Astrocyte (in vitro differentiated cells and primary cell): ENCODE data around the gene PTPA. TPM values are rescaled to one million over a fixed set of nuclear protein-coding genes. Genes with fewer than 3 reads are reported as not detected.

Experiments used
- DNase-seq: peaks from one replicate; pipeline ENCODE4 v3.0.0-alpha.2; 2010; ENCODE audit warnings: low read depth
- FAIRE-seq: peaks from 2 replicates; lab custom pipeline; 2011; peaks lifted over from hg19 to GRCh38; lab: Jason Lieb, UNC
- H2AFZ ChIP-seq: 2 replicates; pipeline ENCODE4 v1.6.0; 2012; ENCODE audit warnings: low read depth, low read length, inconsistent platforms
- H3K27ac ChIP-seq: 2 replicates; pipeline ENCODE4 v1.5.1; 2011; ENCODE audit warnings: low read depth, low read length, inconsistent platforms
- H3K27me3 ChIP-seq: 2 replicates; pipeline ENCODE4 v1.6.0; 2011; ENCODE audit warnings: low read length, inconsistent platforms; ENCODE audit not compliant: insufficient read depth
- H3K36me3 ChIP-seq: 2 replicates; pipeline ENCODE4 v1.5.1; 2011; ENCODE audit warnings: low read length, inconsistent platforms; ENCODE audit not compliant: insufficient read depth
- H3K4me1 ChIP-seq: 2 replicates; pipeline ENCODE4 v1.5.1; 2011; ENCODE audit warnings: low read length, inconsistent platforms; ENCODE audit not compliant: insufficient read depth
- H3K4me2 ChIP-seq: 2 replicates; pipeline ENCODE4 v1.6.0; 2012; ENCODE audit warnings: low read length, inconsistent platforms
- H3K4me3 ChIP-seq: 2 replicates; pipeline ENCODE4 v1.5.1; 2011; ENCODE audit warnings: low read depth, mild to moderate bottlenecking, low read length, inconsistent platforms; ENCODE audit not compliant: insufficient read depth
- H3K79me2 ChIP-seq: 2 replicates; pipeline ENCODE4 v1.6.0; 2012; ENCODE audit warnings: mild to moderate bottlenecking, low read length, inconsistent platforms; ENCODE audit not compliant: insufficient read depth
- H3K9ac ChIP-seq: 2 replicates; pipeline ENCODE4 v1.6.0; 2012; ENCODE audit warnings: mild to moderate bottlenecking, low read length, inconsistent platforms
- H3K9me3 ChIP-seq: 2 replicates; pipeline ENCODE4 v1.5.1; 2012; ENCODE audit warnings: low read depth, mild to moderate bottlenecking, low read length, inconsistent platforms; ENCODE audit not compliant: insufficient read depth
- H4K20me1 ChIP-seq: 2 replicates; pipeline ENCODE4 v1.6.0; 2012; ENCODE audit warnings: low read length, inconsistent platforms; ENCODE audit not compliant: insufficient read depth
- H3K27ac Mint-ChIP-seq: one replicate; pipeline ENCODE4 v1.8.0; 2021; ENCODE audit warnings: mild to moderate bottlenecking, mixed read lengths; ENCODE audit not compliant: unreplicated experiment
- H3K27me3 Mint-ChIP-seq: one replicate; pipeline ENCODE4 v1.8.0; 2021; ENCODE audit warnings: low read depth, mixed read lengths; ENCODE audit not compliant: unreplicated experiment
- H3K36me3 Mint-ChIP-seq: one replicate; pipeline ENCODE4 v1.8.0; 2021; ENCODE audit warnings: low read depth, mixed read lengths; ENCODE audit not compliant: unreplicated experiment
- H3K4me1 Mint-ChIP-seq: one replicate; pipeline ENCODE4 v1.8.0; 2021; ENCODE audit warnings: low read depth, mixed read lengths; ENCODE audit not compliant: unreplicated experiment
- H3K4me3 Mint-ChIP-seq: one replicate; pipeline ENCODE4 v1.8.0; 2021; ENCODE audit warnings: mild to moderate bottlenecking, moderate library complexity, mixed read lengths; ENCODE audit not compliant: unreplicated experiment
- H3K9me3 Mint-ChIP-seq: one replicate; pipeline ENCODE4 v1.8.0; 2021; ENCODE audit warnings: mild to moderate bottlenecking, mixed read lengths; ENCODE audit not compliant: unreplicated experiment
- CTCF ChIP-seq: IDR thresholded peaks from 2 replicates; pipeline ENCODE4 v1.5.1; 2011; ENCODE audit warnings: low read depth, mild to moderate bottlenecking, inconsistent platforms, low read length, moderate library complexity; ENCODE audit not compliant: insufficient read depth
- EZH2 ChIP-seq: IDR thresholded peaks from 2 replicates; pipeline ENCODE4 v1.6.1; 2012; ENCODE audit warnings: mild to moderate bottlenecking, low read length, inconsistent platforms; ENCODE audit not compliant: insufficient read depth
- total RNA-seq: library from RNA; stranded (reverse); gene quantifications from 2 replicates; pipeline ENCODE4 v1.2.1, GENCODE V29; 2021

Gene PTPA
- total RNA-seq, 1 donor from 2014 or later, result 122 TPM

GRCh38 chr9:129173296-129174101, 62.3 kb downstream of the PTPA start:
- H3K4me2 ChIP-seq, result peak overlapping the region; percentile 89
- H3K9ac ChIP-seq, result peak overlapping the region; percentile 96
- H3K27me3 Mint-ChIP-seq, result no peaks in the 10 kb centered on the region
- H3K4me3 Mint-ChIP-seq, result peak overlapping the region; percentile 68
- H3K4me3 ChIP-seq, result peak overlapping the region; percentile 89
- no peak for DNase-seq
- no peaks in the 10 kb centered on the region for H3K27me3 ChIP-seq
- peaks cover 15% of the 10 kb centered on the region for H4K20me1 ChIP-seq
- H3K27ac ChIP-seq, result peak overlapping the region; percentile 92
- no peak for TF ChIP-seq CTCF
- no peak for FAIRE-seq
- H2AFZ ChIP-seq, result peak overlapping the region; percentile 9
- no peaks in the 10 kb centered on the region for H3K36me3 ChIP-seq
- peaks cover 32% of the 10 kb centered on the region for H3K79me2 ChIP-seq
- no peaks in the 10 kb centered on the region for H3K9me3 Mint-ChIP-seq
- H3K4me1 Mint-ChIP-seq, result peaks cover 21% of the 10 kb centered on the region
- peaks cover 2% of the 10 kb centered on the region for H3K36me3 Mint-ChIP-seq
- H3K27ac Mint-ChIP-seq, result peak overlapping the region; percentile 94
- H3K9me3 ChIP-seq, result no peaks in the 10 kb centered on the region
- peaks cover 42% of the 10 kb centered on the region for H3K4me1 ChIP-seq

- no peak for FAIRE-seq
These were observed 63.0 kb downstream of the PTPA start for GRCh38 chr9:129174102-129174723.

More at GRCh38 chr9:129174102-129174723, 63.0 kb downstream of the PTPA start:
- peaks cover 15% of the 10 kb centered on the region for H4K20me1 ChIP-seq
- Mint-ChIP-seq H3K27ac (peak overlapping the region; percentile 99), H3K9me3 (no peaks in the 10 kb centered on the region), H3K4me1 (peaks cover 23% of the 10 kb centered on the region), H3K27me3 (peaks cover 4% of the 10 kb centered on the region), H3K4me3 (peak overlapping the region; percentile 94), H3K36me3 (peaks cover 2% of the 10 kb centered on the region)
- peak overlapping the region; percentile 72 for H2AFZ ChIP-seq
- peak overlapping the region; percentile 92 for H3K27ac ChIP-seq
- peak overlapping the region; percentile 96 for H3K9ac ChIP-seq
- H3K27me3 ChIP-seq, result no peaks in the 10 kb centered on the region
- no peaks in the 10 kb centered on the region for H3K36me3 ChIP-seq
- H3K4me2 ChIP-seq, result peak overlapping the region; percentile 89
- DNase-seq, result peak; percentile 84
- H3K9me3 ChIP-seq, result no peaks in the 10 kb centered on the region
- TF ChIP-seq EZH2 (no peak), CTCF (peak; percentile 81)
- peaks cover 32% of the 10 kb centered on the region for H3K79me2 ChIP-seq
- peaks cover 40% of the 10 kb centered on the region for H3K4me1 ChIP-seq
- peak overlapping the region; percentile 89 for H3K4me3 ChIP-seq
